D341Med (cell line): ENCODE data around the gene FGF1.

ENCODE experiments used
- DNase-seq: peaks from one replicate; pipeline ENCODE4 v3.0.0; 2012; ENCODE audit warnings: low spot score

Gene FGF1

DNA sequence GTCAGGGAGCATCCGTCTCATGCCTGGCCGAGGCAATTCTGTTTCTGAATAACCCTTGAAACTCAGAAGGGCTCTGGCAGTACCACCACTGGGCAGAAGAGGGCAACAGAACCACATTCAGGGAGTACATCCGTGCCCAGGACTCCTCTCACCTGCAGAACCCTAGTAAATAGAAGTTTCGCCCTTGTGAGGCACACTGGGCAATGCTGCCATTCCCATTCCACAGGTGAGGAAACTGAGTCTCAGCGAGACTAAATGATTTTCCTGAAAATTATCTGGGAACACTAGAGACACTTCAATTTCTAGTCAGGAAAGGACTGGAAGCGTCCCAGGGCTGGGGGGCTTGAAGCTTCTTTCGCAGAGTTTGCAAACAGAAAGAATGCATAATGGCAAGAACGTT, 74.7 kb downstream of the FGF1 start:
- peak; percentile 79 for DNase-seq

DNA sequence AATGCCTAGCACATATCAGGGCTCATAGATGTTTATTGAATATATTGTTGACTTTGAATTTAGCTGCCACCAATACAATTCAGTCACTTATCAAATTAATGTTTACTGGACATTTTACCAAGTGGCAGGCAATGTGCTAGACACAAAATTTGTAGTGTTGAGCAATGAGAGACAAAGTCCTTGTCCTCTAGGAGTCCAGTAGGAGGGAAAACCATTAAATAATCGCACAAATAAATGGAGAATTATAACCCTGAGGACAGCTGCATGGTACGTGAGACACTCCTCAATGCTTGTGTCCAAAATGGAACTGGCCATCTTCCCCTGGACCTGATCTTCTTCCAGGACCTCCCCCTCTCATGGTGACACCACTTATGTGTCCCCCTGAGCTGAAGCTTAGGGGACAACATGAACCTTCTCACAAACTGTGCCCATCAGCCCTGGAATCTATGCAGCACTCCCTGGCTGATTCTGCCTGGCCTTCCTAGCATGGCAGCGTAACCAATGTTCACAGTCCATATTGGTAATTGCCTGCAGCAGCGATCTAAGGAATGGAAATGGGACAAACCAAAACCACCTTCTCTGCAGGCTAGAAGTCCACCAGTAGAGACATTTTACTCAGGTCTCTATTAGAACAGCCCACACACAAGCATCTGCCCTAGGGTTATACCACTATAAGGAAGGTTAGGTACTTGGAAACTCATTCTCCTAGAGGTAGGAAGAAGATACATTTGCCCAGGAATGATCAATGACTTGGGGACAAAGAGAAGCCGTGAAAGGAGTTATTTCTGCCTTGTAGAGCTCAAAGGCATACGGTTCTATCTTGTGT, 75.5 kb downstream of the FGF1 start:
- DNase-seq: no peak

DNA sequence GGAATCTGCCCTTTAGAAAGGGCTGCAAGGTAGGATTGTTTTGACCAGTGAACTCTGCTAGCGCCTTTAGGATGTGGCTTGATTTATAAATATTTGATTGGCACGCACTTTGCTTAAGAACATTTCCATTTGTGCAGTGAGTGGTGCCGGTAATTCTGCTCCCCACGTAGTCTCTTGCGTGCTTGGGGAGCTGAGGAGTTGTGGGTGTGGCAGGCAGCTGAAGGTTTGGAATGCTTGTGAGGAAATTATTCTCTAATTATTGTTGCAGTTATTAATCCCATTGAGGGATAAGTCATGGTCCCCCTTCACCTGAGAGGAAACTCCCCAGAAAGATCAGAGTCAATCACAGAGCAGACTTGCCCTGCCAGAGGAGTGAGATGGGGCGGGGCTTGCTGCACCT, 76.7 kb downstream of the FGF1 start:
- DNase-seq: no peak

DNA sequence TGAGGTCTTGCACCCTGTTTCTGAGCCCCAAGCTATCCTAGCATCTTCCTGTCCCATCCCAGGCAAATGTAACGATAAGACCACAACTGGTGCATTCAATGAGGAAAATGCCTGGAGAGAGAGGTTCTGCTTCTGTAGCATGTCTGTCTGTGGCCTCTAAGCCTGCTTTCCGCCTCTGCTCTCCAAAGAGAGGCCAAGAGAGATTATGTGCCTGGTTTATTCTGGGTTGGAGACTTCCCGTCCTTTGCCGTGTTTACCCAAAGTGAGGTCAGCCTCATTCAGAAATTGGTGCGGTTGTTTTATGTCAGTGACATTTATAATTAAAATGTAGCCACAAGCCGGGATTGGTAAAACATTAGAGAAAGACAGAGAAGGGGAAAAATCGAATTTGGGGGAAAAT, 77.8 kb downstream of the FGF1 start:
- no peak for DNase-seq

GRCh38 chr5:142605611-142606010, 80.3 kb downstream of the FGF1 start:
- DNase-seq: no peak

GRCh38 chr5:142602720-142603245, 83.1 kb downstream of the FGF1 start:
- no peak for DNase-seq

DNA sequence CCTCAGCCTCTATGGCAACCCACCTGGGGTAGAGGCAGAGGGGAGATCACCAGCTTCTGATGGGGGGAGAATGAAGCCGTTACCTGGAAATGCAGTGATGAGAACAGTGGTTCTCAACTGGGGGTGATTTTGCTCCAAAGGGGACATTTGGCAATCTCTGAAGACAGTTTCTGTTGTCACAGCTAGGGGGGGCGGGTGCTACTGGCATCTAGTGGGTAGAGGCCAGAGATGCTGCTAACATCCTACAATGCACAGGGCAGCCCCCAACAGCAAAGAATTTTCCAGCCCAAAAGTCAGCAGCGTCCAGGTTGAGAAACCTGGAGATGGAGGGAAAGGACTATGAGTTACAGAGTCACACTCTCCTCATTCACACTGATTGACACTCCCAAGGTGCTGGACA, 84.5 kb downstream of the FGF1 start:
- no peak for DNase-seq

GRCh38 chr5:142600611-142601358, 85.1 kb downstream of the FGF1 start:
- DNase-seq: no peak

DNA sequence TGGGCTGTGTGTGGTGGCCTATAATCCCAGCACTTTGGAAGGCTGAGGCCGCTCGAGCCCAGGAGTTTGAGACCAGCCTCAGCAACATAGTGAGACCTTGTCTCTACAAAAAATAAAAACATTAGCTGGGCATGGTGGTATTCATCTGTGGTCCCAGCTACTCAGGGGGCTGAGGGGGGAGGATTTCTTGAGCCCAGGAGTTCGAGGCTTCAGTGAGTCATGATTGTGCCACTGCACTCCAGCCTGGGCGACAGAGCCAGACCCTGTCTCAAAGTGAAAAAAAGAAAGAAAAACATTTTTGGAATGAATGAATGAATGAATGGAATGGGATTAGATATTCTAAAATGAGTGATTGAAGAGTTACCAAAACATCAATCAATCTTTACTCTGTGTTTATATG, 85.8 kb downstream of the FGF1 start:
- no peak for DNase-seq

DNA sequence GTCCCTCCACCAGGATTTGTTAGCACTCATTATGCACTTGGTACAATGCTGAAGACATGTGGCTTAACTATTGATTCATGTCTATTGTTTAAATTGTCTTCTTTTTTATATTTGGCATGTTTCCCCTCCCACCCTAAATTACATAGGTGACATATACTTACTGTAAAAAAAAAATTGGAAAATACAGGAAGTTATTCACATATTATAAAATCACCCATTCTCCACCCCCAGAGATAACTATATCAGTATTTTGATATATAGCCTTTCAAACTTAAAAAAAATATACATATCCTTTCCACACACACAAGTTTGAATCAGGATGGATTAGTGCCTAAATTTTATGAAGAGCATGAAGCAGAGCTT, 87.6 kb downstream of the FGF1 start:
- no peak for DNase-seq

DNA sequence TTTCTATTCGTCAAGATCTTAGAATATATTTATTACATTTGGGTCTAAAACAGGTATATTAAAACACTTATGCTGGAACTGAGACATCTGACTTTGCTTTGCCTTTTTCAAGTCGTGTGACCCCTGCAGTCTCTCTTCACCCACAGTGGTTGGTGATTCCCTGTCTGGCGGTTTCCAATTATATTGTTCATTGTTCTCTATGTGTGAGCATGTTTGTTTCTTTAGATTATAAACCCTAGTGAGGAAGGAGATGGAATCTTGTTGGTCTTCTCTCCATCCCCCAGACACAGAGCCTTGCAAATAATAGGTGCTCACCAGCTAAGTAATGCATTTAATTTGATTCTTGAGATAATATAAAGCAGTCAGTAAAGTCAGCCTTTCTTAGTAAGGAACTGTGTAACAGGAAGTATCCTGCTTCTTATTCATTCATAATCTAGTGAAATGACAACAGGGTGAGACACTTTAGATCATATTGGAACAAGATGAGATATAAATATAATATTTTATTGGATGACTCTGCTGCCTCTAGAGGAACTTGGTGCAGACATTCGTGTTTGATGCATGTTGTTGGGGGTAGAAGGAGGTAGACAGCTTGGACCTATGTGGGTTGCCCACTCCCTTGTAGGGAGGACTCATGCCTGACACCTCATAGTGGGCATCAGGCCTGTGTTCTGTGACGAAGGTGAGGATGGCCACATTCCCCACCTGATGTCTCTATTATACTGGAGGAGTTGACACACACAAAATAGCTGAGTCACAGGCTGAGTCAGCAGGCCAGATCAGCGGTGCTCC, 88.1 kb downstream of the FGF1 start:
- DNase-seq: no peak

DNA sequence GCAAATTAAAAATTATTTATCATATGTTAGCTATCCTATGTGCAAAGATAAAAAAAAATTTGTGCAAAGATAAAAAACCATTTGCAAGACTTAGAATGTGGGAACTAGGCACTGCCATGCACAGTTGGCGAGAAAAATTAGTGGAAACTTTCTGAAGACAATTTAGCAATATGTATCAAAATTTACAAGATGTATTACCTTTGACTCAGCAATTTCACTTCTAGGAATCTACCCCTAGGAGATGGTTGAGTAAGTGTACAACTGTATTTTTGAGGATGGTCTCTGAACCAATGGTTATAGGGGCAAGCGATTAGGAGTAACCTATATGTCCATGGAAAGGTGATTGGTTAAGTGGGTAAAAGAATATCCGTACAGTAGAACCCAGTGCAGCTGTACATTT, 88.9 kb downstream of the FGF1 start:
- DNase-seq: no peak

DNA sequence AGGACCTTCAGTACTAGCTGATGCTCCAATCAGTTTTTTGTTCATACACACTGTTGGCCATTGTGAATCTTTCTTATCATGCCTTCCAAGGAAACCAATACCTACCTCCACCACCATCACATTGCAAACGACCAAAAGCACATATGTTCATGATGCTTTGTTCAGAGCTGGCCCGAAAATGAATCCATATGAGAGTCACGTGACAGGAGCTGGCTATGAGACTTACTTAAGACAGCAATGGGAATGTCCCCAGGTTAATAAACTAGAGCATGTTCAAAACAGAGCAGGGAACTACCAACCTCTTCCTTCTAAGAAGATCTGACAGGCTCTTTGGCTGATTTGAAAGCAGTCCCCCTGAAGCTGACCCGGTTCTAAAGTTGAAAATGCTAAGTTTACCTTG, 93.5 kb downstream of the FGF1 start:
- no peak for DNase-seq

DNA sequence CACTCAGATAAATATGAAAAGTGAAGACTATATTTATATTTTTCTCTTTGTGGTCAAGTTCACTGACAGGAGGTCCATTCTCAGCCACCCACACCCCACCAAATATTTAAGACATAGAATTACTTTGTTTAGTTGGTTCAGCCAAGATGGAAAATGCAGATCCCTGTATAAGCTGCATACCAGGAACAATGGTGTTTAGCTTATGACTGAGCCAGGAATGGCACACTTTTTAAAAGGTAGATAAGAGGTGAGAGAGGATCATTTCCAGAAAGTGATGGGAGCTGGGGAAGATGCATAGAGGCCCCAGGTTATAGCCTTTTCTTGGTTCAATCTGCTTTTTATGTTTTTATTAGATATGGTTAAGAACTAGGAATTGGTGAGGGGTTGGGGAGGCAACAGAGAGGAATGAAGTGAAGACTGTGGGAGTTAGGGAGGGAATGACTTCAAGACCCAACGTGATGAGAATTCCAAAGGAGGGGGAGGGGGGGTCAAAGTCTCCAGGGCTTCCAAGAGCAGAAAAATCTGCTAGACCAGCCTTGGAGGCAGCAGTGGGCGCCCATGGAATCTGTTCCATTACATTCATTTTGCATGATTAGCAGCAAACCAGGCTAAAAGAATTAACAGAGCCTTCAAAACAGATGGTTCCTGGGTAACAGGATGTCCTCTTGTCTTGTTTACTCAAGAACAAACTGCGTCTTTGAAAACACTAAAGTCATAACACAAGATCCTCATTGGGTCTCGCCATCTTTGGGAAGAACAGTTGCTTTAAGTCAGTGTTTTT, 95.2 kb downstream of the FGF1 start:
- no peak for DNase-seq

DNA sequence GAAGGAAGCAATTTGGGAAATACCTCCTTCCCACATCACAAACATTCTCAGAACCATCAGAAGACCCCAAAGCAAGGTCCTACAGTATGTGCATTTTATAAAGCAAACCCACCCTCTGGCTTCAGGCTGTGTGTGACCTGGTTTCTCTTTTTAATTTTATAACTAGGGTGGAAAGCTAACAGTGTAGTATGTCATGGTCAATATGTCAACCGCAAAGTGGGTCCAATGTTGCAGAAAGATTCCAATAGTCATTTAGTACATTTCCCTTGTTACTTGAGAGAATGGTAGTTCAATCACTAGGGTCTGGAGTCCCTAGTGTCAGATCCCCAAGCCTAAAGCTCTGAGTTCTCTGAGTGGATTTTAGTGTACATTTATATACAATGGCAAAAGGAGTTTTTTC, 96.2 kb downstream of the FGF1 start:
- DNase-seq: no peak

DNA sequence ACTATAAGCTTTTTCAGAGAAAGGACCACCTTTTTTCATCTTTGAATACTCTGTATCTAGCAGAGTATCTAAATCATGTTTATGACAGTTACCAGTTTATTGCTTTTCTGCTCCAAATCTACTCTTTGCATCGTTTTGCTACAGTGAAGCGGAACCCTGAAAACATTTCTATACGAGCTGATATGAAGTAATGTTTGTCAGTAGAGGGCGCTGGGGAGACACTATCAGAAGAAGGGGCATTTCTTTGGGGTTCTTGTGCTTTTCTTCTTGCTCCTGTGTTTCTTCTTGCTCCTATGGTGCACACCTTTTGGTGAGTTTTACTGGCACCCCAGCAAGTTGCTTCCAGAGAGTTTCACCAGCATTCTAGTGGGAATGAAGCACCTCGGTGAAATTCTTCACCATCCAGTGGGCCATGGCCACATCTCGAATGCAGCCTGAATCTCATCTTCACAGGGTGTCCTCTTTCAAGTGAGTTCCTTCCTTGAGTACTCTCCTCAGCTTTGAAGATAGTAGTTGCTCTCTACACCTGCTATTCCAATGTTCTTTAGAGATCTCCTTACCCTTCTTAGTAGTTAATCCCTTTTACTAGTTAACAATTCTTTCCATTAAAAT, 98.4 kb downstream of the FGF1 start:
- DNase-seq: no peak

DNA sequence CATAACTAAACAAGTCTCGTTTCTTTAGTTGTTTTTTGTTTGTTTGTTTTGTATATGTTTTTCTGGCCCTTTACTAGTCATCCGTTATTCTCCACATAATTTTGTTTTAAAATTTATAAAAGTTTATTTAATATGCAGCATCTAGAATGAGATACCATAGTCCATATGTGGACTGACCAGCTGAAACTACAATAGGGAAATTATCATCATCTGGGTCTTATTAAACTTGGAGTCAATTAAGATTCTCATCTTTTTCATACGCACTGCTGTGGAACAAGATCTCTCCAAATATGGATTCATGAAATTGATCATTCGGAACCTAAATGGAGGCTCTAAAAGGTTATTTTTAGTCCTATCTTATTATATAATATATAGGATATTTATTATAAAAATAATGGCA, 99.3 kb downstream of the FGF1 start:
- no peak for DNase-seq

DNA sequence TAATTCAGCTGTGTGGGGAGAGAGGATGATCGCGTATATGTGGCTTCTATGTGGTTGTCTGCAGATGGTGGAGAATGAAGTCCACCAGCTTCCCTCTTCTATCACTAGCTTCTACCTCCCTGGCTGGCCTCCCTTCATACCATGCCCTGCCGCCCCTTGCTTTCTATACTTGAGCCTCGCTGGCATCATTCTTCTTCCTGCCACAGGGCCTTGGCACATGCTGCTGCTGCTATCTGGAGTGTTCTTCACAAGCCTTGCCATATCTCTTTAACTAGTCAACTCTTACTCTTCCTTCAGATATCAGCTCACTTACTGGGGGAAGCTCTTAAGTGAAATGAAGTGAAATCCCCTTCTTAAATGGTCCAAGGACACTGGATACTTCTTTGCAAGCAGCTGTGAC, 100.4 kb downstream of the FGF1 start:
- DNase-seq: no peak

DNA sequence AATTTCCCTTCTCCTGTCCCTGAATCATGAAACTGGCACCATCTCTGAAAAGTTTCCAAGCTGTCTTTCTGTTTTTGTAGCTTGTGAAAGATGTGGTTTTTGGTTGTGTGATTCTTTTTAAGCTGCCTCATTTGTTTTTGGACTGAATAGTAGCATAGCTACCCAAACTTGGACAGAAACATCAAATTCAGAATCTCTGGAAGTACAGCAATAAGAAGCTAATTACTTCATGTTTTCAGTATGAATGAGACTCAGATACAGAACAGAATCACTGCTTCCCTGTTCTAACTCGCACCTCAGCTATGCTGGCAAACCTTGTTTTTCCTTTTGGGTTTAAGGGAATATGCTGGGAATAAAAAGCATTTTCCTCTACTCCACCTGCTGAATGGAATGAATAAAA, 101.0 kb downstream of the FGF1 start:
- DNase-seq: no peak

DNA sequence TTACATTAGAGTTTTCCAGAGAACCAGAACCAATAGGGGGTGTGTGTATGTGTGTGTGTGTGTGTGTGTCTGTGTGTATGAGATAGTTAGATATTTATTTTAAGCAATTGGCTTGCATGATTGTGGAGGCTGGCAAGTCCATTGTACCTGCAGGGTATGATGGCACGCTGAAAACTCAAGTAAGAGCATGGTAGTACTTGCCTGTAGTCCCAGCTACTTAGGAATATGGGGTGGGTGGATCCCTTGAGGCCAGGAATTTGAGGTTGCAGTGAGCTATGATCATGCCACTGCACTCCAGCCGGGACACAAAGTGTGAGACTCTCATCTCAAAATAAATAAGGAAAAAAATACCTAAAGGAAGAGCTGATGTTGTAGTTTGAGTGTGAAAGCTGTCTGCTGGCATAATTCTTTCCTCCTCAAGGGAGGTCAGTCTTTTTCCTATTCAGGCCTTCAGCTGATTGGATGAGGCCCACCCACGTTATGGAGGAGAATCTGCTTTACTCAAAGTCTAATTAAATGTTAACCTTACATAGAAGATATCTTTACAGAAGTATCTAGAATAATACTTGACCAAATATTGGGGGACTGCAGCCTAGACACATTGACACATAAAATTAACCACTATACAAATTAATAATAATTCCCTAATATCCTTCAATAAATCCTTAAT, 107.6 kb downstream of the FGF1 start:
- no peak for DNase-seq

GRCh38 chr5:142576804-142577203, 109.1 kb downstream of the FGF1 start:
- no peak for DNase-seq
